Measurements from ENCODE around the gene MCL1. TPM values are rescaled to one million over a fixed set of nuclear protein-coding genes. Genes with fewer than 3 reads are reported as not detected.
A peak's percentile ranks its signal among the peaks of the same experiment; 100 is the strongest.

MCL1 gene
- total and polyA plus RNA-seq, 2 of the 13 experiments (the other 11 are each of a cell fraction or from before 2014, with no cell fraction given) = 69.5 to 125 TPM

DNA sequence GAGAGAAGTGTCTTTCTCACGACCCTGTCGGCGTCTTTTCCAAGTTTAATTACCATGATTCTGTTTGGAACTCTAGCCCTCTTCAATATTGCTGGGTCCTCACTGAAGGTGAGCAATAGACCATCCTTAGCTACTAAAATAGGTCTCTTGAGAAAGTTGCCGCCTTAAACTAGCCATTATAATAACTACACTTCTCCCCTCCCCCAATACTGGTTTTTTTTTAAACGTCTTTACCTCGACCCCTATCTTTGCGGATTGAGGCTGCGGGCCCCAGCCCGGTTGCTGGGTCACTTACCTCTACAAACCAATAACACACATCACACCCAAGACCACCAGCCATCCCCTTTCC is 49.3 kb upstream of the MCL1 start:
- FAIRE-seq (no peak), ATAC-seq (no peak), DNase-seq (ENCODE audit: low spot score) (no peak)
- no peaks in the 10 kb centered on the region; a peak in 1 of 5 replicates for H3K27me3 ChIP-seq (ENCODE audit: control insufficient read depth in 1 of 2, insufficient read depth in 2 of 2, low read length in 2 of 2)
- peak overlapping the region; percentile 66 for H3K4me2 ChIP-seq (ENCODE audit: low read depth, low read length)
- WGBS (ENCODE audit: low lambda C conversion rate) = 0% methylated on average over 9 of the region's 9 CpGs
- in situ Hi-C loops (cut with HindIII; ENCODE audit: extremely low pct_ligation_motif_present, low pct_unique_long_range_greater_than_20kb) (loop anchor here (5.0 kb wide), 1 partner anchor 66 kb away; no protein-coding TSS in a partner anchor), intact Hi-C loops (cut with micrococcal nuclease; ENCODE audit: unreplicated experiment) (loop anchor here (10.0 kb wide), 2 partner anchors 66 to 186 kb away; partner anchors contain the start of gene GOLPH3L)
- TF ChIP-seq SP4 (CRISPR knock-in tag; IDR thresholded peaks at IDR 0.05) (no peak), POGZ (CRISPR knock-in tag; IDR thresholded peaks at IDR 0.05) (no peak), ZNF761 (CRISPR knock-in tag; conservative IDR thresholded peaks at IDR 0.05) (no peak), ELF4 (CRISPR knock-in tag; IDR thresholded peaks at IDR 0.05; ENCODE audit: borderline replicate concordance) (no peak), ZFP36L1 (CRISPR knock-in tag; IDR thresholded peaks at IDR 0.05) (peak; percentile 22; the same call in 1 of the 2 replicates), ZNF34 (CRISPR knock-in tag; IDR thresholded peaks at IDR 0.05; ENCODE audit: borderline replicate concordance) (0 out of 2 replicates have a peak, but pooled peaks have one; percentile 10), ZNF83 (CRISPR knock-in tag; IDR thresholded peaks at IDR 0.05; ENCODE audit: borderline replicate concordance) (0 out of 2 replicates have a peak, but pooled peaks have one; percentile 24), ZNF263 (CRISPR knock-in tag; IDR thresholded peaks at IDR 0.05) (no peak), ASH2L (IDR thresholded peaks at IDR 0.05; ENCODE audit: insufficient read length, low read depth, low read length) (peak; percentile 7), PLRG1 (conservative IDR thresholded peaks at IDR 0.05) (no peak), KDM5A (IDR thresholded peaks at IDR 0.05; ENCODE audit: borderline replicate concordance, low read length) (peak; percentile 56; the same call in 1 of the 2 replicates)
- TF ChIP-seq, protein P1, sequence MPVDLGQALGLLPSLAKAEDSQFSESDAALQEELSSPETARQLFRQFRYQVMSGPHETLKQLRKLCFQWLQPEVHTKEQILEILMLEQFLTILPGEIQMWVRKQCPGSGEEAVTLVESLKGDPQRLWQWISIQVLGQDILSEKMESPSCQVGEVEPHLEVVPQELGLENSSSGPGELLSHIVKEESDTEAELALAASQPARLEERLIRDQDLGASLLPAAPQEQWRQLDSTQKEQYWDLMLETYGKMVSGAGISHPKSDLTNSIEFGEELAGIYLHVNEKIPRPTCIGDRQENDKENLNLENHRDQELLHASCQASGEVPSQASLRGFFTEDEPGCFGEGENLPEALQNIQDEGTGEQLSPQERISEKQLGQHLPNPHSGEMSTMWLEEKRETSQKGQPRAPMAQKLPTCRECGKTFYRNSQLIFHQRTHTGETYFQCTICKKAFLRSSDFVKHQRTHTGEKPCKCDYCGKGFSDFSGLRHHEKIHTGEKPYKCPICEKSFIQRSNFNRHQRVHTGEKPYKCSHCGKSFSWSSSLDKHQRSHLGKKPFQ (CRISPR knock-in tag; IDR thresholded peaks at IDR 0.05; ENCODE audit: insufficient replicate concordance) = peak; percentile 45
- TF ChIP-seq, protein P2, sequence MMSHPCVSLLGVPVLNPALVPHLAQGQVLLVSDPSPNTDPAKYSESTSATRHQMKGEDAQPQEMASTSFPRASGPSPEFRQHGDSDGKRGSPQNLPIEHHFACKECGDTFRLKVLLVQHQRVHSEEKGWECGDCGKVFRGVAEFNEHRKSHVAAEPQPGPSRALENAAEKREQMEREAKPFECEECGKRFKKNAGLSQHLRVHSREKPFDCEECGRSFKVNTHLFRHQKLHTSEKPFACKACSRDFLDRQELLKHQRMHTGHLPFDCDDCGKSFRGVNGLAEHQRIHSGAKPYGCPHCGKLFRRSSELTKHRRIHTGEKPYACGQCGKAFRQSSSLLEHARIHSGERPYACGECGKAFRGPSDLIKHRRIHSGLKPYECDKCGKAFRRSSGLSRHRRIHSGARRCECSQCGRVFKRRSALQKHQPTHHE (CRISPR knock-in tag; IDR thresholded peaks at IDR 0.05; ENCODE audit: borderline replicate concordance) = peak; percentile 44; the same call in 1 of the 2 replicates
- TF ChIP-seq, protein P3, sequence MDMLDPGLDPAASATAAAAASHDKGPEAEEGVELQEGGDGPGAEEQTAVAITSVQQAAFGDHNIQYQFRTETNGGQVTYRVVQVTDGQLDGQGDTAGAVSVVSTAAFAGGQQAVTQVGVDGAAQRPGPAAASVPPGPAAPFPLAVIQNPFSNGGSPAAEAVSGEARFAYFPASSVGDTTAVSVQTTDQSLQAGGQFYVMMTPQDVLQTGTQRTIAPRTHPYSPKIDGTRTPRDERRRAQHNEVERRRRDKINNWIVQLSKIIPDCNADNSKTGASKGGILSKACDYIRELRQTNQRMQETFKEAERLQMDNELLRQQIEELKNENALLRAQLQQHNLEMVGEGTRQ (IDR thresholded peaks at IDR 0.05; ENCODE audit: low read depth, low read length) = no peak
- TF ChIP-seq, protein P3 (CRISPR knock-in tag; IDR thresholded peaks at IDR 0.05; ENCODE audit: borderline replicate concordance) = peak; percentile 30; the same call in 1 of the 2 replicates
- peak overlapping the region; percentile 72 to 79 (median 76) for H3K4me3 ChIP-seq (replicated peaks in 1 of 3; ENCODE audit: insufficient read depth in 1 of 3, low read depth in 2 of 3, low read length in 3 of 3)
- peaks cover 25% of the 10 kb centered on the region for H3K4me1 ChIP-seq (ENCODE audit: insufficient read depth, low read length)
- H4K20me1 ChIP-seq (ENCODE audit: insufficient read depth, low read length) = no peaks in the 10 kb centered on the region
- peaks cover 11 to 38% of the 10 kb centered on the region in 2 experiments for H3K36me3 ChIP-seq (replicated peaks in 1 of 2; ENCODE audit: control insufficient read depth in 1 of 2, insufficient read depth in 2 of 2, low read length in 2 of 2)
- H3K9me3 ChIP-seq (ENCODE audit: low read length) = no peaks in the 10 kb centered on the region
- no peak overlapping the region for H2AFZ ChIP-seq (ENCODE audit: low read length)
- peak overlapping the region; percentile 90 for H3K27ac ChIP-seq (ENCODE audit: extremely low read length, insufficient read depth, low read length)
- ChIA-PET POLR2A (interaction anchor here (1.1 to 3.8 kb wide), 21 partner anchors 10 to 378 kb away, joined by 3 to 92 read pairs (median 9); partner anchors contain the start of genes GOLPH3L, MCL1 and MINDY1), CTCF (ENCODE audit: low intra/inter-chr PET ratio, low total read pairs) (no interaction called here)
- H3K79me2 ChIP-seq (ENCODE audit: insufficient read depth, low read length) = peaks cover 33% of the 10 kb centered on the region
- TSS peak; percentile 72 for BruUV-seq (replicated peaks)
- peak overlapping the region; percentile 87 for H3K9ac ChIP-seq (ENCODE audit: insufficient read depth, low read depth, low read length)
